GM18499 (cell line): ENCODE results near the gene CABS1.

Experiments
- ATAC-seq: cut with Tn5 transposase; IDR thresholded peaks from one replicate; pipeline ENCODE4 v1.9.1; 2021; ENCODE audit warnings: moderate number of reproducible peaks; ENCODE audit not compliant: insufficient read depth, unreplicated experiment

Gene CABS1

DNA sequence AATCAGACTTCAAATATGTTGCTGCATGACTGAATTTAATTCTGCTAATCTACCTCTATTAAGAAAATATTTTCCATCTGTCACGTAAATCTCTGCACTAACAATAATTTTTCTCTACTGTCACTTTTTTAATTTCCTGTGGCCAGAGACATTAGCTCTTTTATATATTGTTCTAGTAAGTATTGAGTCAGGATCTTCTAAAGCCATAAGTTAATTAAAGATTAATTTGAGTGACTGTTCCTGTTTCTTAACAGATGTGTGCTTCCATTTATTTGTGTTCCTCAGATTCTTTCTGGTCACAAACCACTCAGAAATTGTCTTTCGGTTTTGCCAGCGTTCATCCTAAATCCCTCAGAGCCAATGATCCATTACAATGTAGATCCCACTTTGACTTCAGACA, 45.8 kb downstream of the CABS1 start:
- no peak for ATAC-seq

- ATAC-seq, result no peak
These were observed 48.0 kb downstream of the CABS1 start, which contains the start of gene SMR3B for GRCh38 chr4:70382691-70383181. Gene SMR3B (plus strand): TSS chr4:70383131. CDS start chr4:70384511, 1,380 bp downstream.
